SK-N-SH (cell line): ENCODE measurements around the gene BAG3.

Experiments used
- CTCF ChIP-seq: fragments of 200-600 bp; sonication (generic); IDR thresholded peaks from 2 replicates; pipeline ENCODE4 v1.6.1; 2017; ENCODE audit warnings: antibody characterized with exemption, mild to moderate bottlenecking, moderate library complexity
- ELF1 ChIP-seq: IDR thresholded peaks from 2 replicates; pipeline ENCODE4 v1.4.0; 2012
- JUND ChIP-seq: IDR thresholded peaks from 2 replicates; pipeline ENCODE4 v1.4.0; 2012
- PBX3 ChIP-seq: IDR thresholded peaks from 2 replicates; pipeline ENCODE4; 2012
- POLR2AphosphoS5 ChIP-seq: IDR thresholded peaks from 2 replicates; pipeline ENCODE4 v1.6.1; 2012; ENCODE audit warnings: low read depth, low read length
- RCOR1 ChIP-seq: fragments of 150-350 bp; IDR thresholded peaks from 2 replicates; pipeline ENCODE4 v1.6.1; 2017; ENCODE audit warnings: antibody characterized with exemption, low read length
- REST ChIP-seq: IDR thresholded peaks from 2 replicates; pipeline ENCODE4 v1.6.1; 2012; ENCODE audit warnings: mild to moderate bottlenecking, low read depth, low read length, moderate library complexity
- SMC3 ChIP-seq: IDR thresholded peaks from 2 replicates; pipeline ENCODE4 v1.6.1; 2012; ENCODE audit warnings: low read depth, low read length, improper control_type of control experiment

GRCh38 chr10:119715628-119716505 is 64.7 kb downstream of the BAG3 start:
- no peak for TF ChIP-seq REST
- TF ChIP-seq SMC3 = no peak
- TF ChIP-seq POLR2AphosphoS5 = no peak
- no peak for TF ChIP-seq JUND
- no peak for TF ChIP-seq CTCF
- no peak for TF ChIP-seq RCOR1
- no peak for TF ChIP-seq PBX3
- no peak for TF ChIP-seq ELF1
